GM12873 (cell line): ENCODE results near the gene STX5.

ENCODE experiments used
- TF ChIP-seq, protein P1 (sequence below): IDR thresholded peaks from 2 replicates; pipeline ENCODE4 v1.5.1; 2012; ENCODE audit warnings: low read depth, mild to moderate bottlenecking, moderate library complexity, low read length, control low read depth; ENCODE audit not compliant: insufficient read depth; ENCODE audit errors: missing control alignments

Gene STX5

GRCh38 chr11:62850911-62851806 is 19.3 kb upstream of the STX5 start:
- TF ChIP-seq, protein P1, sequence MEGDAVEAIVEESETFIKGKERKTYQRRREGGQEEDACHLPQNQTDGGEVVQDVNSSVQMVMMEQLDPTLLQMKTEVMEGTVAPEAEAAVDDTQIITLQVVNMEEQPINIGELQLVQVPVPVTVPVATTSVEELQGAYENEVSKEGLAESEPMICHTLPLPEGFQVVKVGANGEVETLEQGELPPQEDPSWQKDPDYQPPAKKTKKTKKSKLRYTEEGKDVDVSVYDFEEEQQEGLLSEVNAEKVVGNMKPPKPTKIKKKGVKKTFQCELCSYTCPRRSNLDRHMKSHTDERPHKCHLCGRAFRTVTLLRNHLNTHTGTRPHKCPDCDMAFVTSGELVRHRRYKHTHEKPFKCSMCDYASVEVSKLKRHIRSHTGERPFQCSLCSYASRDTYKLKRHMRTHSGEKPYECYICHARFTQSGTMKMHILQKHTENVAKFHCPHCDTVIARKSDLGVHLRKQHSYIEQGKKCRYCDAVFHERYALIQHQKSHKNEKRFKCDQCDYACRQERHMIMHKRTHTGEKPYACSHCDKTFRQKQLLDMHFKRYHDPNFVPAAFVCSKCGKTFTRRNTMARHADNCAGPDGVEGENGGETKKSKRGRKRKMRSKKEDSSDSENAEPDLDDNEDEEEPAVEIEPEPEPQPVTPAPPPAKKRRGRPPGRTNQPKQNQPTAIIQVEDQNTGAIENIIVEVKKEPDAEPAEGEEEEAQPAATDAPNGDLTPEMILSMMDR: no peak

DNA sequence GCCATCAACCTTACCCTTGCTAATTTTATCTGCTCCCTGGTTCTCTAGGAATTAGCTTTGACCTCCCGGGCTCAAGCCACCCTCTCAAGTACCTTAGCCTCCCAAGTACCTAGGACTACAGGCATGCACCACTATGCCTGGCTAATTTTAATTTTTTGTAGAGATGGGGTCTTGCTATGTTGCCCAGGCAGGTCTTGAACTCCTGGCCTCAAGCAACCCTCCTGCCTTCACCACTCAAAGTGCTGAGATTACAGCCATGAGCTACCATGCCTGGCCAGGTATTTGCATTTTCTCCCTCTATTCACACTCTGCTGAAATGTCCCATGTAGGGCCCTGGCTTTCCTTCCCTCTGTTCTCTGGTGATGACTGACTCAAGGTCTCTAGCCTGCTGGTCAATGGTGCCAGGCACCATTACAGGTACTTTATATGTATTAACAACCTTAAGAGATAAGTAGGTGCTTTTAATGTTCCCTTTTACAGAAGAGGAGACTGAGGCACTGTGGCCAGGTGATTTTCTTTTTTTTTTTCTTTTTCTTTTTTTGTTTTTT is 16.0 kb upstream of the STX5 start:
- TF ChIP-seq, protein P1: no peak

GRCh38 chr11:62846177-62846576 is 14.3 kb upstream of the STX5 start:
- TF ChIP-seq, protein P1: no peak

- TF ChIP-seq, protein P1: no peak
Observed at GRCh38 chr11:62844154-62844553, 12.3 kb upstream of the STX5 start.

GRCh38 chr11:62843466-62843865 is 11.6 kb upstream of the STX5 start:
- TF ChIP-seq, protein P1: no peak

- TF ChIP-seq, protein P1: no peak
Observed at GRCh38 chr11:62842171-62842741, 10.4 kb upstream of the STX5 start.
